Thyroid gland (tissue), 4 donors: ENCODE results near the gene STKLD1.

Experiments
- POLR2A ChIP-seq, 2 donors: fragments of 450-650 bp; IDR thresholded peaks; one replicate each; pipeline ENCODE4 v1.6.1; 2017; ENCODE audit warnings: antibody characterized with exemption in 2 of 2, mild to moderate bottlenecking in 2 of 2, moderate library complexity in 1 of 2
- TF ChIP-seq, protein P1 (sequence below), 6 experiments: fragments of 200-600 bp in 3 of 6; fragments of 450-650 bp in 3 of 6; sonication (generic) in 3 of 6; IDR thresholded peaks; one replicate each; pipeline ENCODE4 v1.5.1; 2016 to 2019; ENCODE audit warnings: antibody characterized with exemption in 6 of 6, mild to moderate bottlenecking in 2 of 6, inconsistent platforms in 1 of 6, moderate library complexity in 1 of 6

DNA sequence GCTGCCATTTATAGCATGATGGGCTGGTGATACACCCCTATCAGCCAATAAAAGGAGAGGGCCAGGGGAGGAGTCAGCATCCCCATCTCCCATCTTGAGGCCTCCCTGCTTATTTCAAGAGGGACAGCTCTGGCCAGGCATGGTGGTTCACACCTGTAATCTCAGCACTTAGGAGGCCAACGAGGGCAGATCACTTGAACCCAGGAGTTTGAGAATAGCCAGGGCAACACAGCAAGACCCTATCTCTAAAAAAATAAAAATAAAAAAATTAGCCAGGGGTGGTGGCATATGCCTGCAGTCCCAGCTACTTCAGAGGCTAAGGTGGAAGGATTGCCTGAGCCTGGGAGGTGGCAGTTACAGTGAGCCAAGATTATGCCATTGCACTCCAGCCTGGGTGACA lies 31.9 kb downstream of the STKLD1 start:
- TF ChIP-seq, protein P1, sequence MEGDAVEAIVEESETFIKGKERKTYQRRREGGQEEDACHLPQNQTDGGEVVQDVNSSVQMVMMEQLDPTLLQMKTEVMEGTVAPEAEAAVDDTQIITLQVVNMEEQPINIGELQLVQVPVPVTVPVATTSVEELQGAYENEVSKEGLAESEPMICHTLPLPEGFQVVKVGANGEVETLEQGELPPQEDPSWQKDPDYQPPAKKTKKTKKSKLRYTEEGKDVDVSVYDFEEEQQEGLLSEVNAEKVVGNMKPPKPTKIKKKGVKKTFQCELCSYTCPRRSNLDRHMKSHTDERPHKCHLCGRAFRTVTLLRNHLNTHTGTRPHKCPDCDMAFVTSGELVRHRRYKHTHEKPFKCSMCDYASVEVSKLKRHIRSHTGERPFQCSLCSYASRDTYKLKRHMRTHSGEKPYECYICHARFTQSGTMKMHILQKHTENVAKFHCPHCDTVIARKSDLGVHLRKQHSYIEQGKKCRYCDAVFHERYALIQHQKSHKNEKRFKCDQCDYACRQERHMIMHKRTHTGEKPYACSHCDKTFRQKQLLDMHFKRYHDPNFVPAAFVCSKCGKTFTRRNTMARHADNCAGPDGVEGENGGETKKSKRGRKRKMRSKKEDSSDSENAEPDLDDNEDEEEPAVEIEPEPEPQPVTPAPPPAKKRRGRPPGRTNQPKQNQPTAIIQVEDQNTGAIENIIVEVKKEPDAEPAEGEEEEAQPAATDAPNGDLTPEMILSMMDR (IDR thresholded peaks at IDR 0.05): no peak
- no peak for TF ChIP-seq POLR2A (IDR thresholded peaks at IDR 0.05)
